GM19468 (cell line): ENCODE results near the gene CLCA1.
"Not testable (repeated sequence)": the region's sequence is repeated elsewhere in the genome, so short reads cannot be mapped to it uniquely, and the experiment has no call there.

Source experiments
- ATAC-seq: cut with Tn5 transposase; IDR thresholded peaks from one replicate; pipeline ENCODE4 v1.9.1; 2021; ENCODE audit warnings: mild to moderate bottlenecking, moderate library complexity, moderate number of reproducible peaks; ENCODE audit not compliant: unreplicated experiment; ENCODE audit errors: extremely low read depth

Gene CLCA1

DNA sequence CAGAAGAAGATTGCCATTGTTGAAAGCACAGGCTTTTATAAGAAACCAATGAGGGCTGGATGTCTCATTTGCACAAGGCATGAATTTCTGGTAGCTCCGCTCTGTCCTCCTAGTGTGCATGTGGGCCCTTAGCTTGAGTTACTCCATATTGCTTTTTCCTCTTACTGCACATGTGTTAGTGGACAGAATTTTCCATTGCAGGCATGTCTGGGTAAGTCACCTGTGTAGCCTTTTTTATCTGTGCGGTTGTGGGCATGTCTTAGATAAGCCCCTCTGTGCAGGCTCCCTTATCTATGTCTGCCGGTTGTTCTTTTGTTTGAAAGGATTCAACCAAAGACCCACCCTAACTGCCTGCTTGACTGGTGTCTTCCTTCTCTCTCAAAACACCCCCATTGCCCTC is 7.2 kb upstream of the CLCA1 start:
- no peak for ATAC-seq

DNA sequence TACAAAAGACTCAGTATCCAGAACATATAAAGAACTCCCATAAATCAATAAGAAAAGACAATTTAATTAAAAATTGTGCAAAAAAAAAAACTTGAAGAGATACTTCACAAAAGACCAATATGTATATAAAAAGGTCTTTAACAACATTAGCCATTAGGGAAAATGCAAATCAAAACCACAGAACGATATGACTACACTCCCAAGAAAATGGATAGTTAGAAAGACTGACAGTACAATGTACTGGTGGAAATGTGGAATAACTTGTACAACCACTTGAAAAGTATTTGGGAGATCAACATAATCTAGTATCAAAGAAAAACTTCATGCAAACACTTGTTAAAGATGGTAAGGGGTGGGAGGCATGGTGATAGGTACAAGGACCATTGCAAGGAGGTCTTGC is 3.9 kb upstream of the CLCA1 start:
- ATAC-seq, result no peak

DNA sequence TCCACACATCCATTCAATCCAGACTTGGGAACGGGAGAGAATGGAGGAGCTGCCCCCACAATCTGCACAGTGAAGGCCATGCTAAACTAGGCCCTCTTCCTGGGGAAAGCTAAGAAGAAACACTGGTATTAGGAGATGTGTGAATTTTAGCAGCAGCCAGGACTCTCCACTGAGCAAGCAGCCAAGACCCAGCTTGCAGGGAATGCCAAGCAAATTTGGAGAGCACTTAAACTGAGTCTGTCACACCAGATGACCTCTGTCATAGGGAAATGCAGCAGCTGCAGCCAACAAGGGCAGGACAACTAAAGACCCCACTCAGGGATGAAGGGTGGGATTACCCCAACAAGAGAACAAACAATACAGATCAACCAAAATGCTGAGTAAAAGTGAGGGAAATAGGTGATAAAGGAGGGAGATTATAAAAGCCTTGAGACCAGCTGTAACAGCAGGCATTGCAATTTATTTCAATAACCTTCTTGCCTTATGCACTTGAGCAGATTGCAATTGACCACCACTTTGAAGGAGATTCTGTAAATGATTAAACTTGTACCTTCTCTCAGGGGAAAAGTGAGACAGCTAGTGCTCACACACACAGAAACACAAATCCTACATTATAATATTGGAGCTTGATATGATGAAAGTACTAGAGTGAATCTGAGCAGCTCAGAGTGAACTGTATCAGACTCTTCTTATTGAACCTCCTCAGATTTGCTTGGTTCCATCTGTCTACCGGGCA is 2.5 kb upstream of the CLCA1 start:
- no peak for ATAC-seq

DNA sequence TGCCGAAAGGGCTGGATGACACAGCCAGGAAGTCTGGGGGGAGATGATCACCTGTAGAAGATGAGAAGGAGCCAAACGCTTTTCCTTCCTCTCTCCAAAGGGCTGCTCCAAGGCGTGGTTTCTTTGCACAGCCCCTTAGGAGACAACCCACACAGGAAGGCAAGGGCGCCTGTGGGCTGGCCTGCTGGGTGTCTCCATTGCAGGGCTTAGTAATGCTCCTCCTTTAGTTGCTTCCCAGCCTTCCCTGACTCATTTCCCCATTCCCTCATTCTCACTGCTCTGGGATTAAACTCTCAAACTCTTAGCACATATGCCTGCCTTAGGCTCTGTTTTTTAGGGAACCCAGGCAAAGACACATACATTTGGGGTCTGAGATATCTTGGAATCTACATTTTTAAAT is 1.7 kb upstream of the CLCA1 start:
- ATAC-seq, result no peak

DNA sequence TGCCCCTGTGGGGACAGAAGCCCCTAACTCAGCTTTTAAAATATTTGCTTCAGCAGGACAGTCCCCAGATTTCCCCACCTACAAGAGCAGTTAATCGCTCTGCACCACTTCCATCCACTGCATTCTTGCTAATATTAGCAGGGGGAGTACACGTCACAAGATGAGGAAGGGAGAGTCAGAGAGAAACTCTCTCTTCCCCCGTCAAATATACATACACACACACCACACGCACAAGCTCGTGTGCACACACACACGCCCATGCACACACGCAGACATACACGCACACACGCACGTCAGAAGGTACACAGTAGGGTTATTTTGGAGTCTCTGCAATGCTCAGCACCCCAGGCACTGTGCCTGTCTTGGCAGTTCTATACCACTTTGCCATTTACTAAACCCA is 2.1 kb downstream of the CLCA1 start:
- ATAC-seq, result no peak

DNA sequence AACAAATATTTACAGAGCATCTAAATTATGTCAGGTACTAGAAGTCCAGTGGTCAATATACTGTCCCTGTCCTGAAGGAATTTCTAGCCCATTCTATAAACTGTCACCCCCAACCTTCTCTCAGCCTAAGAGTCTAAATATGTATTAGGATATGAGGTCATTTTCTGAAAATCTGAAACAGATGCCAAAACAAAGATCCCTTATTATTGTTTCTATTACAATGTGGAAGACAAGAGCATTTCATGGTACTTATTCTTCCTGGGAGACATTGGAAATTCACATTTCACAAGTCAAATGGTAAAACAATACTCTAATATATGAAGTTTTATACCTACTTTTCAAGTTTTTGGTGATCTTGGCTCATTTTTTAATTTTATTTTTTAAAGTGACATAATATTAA is 2.6 kb downstream of the CLCA1 start:
- no peak for ATAC-seq

DNA sequence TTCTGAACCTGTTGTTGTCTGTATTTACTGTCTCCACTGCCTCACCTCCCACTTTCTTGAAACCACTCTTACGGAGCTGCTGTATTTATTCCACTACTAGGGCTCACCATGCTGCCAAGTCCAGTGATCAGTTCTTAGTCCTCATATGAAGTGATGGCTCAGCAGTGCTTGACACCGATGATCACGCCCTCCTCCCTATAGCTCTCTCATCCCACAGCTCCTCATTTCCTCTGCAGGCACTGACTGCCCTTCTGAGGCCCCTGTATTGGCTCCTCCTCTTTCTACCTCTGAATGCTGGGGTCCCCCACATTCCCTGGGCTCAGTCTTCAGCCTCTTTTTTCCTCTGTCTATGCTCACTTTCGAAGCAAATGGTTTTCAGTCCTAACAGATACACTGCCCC is 3.4 kb downstream of the CLCA1 start:
- no peak for ATAC-seq

DNA sequence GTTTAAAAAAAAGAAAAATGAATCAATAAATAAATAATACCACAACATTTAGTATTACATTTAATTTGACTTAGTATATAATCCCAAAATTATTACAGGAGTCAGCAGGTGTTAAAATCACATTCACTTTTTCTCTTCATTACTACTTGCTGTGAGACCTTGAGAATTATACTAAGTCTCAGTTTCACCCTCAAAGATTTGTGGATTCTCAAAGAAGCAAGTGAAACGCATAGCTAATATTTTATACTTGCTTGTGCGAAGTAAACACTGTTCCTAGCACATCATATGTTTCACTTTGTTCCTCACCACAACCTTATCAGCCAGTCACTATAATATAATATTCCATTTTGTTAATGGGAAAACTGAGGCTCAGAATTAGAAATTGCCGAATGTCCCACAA is 4.0 kb downstream of the CLCA1 start:
- no peak for ATAC-seq

DNA sequence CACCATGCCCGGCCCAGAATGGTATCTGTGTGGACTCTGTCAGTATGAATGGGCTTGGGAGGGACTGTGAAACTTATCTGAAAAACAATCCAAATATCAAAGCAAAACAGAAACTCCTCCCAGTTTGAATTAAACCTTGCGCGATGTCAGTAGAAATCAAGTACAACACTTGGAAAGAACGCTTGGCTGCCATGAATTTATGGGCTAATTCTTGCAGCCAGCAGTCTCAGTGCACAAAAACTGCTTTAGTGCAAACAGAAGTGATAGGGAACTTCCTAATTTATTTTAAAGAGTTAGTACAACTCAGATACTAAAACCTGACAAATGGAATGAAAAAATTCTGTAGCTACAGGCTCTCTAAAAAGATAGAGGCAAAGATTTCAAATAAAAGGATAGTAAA is 8.5 kb downstream of the CLCA1 start:
- ATAC-seq, result no peak

DNA sequence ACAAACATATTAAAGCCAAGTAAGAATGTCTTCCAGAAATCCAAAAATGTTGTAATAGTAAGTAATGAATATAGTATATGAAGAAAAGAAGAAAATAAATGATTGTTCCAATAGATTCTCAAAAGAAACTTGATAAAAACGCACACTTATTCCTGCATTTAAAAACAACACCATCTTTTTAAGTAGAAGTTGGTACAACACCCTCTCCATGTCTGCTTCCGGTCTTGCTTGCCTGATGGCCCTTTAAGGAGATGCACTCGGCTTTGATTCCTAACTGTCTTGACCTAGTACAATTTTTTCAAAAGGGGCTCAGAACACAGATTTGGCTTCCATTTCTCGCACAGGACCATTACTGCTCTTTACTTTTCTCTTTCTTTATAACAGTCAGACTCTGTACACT is 9.0 kb downstream of the CLCA1 start:
- no peak for ATAC-seq

DNA sequence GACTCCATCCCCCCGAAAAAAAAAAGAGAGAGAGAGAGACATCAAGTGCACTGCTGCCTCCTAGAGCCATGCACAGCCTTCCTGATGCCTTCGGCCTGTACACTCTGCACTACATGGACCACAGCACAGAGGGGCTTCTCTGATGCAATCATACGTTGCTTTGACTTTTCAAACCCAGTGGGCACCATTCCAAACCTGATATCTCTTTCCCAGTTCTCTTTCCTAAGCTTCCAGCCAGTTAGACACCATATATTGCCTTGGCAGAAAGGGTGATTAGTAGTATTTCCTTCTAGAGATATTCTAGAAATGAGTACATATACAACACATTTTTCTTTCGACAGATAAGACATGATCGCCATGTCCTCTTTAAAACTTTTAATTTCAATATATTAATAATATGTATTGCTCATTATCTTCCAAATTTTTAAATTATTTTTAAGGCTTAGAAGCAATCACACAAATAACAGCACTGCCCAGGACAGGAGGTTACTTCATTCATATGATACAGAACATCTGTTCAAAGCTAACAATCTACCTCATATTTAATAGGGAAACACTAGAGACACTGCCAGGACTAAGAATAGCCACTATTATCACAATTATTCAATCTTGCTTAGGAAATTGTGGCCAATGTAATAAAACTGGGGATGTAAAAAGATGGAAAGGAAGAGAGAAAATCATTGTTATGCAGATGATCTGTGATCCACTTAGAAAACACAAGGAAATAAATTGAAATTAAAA is 9.9 kb downstream of the CLCA1 start:
- ATAC-seq, result no peak

DNA sequence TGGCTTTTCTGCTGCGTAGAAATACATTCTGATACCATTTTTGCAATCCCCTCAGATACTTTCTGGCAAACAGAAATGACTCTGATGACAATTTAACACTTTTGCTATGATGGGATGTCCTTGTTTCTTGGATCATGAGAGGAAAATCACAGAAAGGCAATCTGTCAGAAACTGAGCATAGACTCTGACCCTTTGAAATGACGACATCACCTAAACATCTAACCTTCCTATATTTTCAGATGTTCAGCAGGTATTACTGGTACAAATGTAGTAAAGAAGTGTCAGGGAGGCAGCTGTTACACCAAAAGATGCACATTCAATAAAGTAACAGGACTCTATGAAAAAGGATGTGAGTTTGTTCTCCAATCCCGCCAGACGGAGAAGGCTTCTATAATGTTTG is 13.2 kb downstream of the CLCA1 start:
- ATAC-seq, result no peak

DNA sequence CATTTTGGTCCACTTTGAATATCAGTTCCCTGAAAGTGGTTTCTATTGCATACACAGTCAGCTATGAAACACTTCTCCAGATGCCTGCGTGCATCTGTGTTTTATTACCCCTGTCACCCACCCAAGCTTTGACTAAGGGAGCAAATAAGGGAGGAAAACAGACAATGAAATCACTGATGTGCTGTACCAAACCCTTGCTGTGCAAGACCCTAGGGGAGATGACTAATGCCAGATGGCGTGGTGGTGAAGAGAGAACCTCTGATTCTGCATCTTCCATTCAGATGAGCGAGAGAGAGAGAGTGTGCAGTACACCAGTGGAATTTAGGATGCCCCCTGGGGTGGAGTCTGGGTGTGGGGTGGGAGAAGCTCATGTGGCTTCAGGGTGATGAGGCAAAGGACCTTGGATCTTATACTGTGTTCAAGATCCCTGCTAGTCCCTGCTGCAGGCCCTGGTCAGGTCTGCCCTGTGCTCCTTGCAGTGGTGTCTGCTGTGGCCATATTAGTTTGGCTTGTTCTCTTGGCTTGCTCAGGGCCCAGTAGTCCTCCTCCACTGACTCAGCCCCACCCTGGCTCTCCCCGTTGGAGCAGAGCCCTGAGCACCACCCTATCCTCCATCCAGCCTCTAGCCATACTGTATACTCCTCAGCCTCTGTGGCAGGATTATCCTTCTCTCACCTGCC is 18.5 kb downstream of the CLCA1 start:
- ATAC-seq, result no peak

DNA sequence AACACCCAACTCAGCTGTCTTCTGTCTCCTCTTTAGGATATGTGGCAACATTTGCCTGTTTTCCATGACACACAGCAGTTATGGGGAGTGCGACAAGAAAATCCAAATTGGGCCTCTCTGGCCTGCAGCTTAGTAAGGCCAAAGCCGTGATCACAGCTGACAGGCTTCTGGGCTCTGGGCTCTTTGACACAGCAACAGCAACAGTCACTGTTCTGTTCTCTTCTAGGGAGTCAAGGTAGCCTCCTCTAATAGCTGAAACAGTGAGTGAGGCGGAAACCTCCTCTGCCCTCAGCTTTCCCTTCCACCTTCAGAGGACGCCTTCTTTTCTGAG is 19.0 kb downstream of the CLCA1 start:
- no peak for ATAC-seq

DNA sequence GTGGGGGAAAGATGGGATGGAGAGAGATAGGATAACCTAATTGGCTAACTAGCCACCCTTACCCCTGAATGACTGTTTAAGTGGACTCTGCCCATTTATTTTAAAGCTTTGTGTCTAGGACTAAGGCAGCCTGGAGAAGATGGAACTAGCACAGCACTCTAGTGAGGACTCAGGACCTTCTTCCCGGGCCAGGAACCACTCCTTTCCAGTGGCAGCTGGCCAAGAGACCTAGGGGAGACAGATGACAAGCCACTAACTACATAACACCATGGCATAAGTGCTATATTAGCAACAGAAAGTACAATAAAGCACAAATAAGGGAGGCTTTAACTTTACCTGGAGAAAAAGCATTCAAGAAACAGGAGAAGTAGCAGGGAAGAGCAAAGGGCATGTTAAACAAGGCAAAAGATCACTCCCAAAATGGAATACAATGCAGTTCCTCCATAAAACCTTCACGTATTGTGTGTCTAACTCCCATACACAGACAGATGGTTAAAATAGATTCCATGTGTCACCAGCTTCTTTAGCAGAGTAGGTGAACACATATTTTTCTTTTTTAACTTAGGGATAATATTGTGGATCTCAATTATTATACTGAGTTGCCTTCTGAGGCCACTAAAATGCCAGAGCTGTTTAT is 20.6 kb downstream of the CLCA1 start:
- ATAC-seq, result no peak

DNA sequence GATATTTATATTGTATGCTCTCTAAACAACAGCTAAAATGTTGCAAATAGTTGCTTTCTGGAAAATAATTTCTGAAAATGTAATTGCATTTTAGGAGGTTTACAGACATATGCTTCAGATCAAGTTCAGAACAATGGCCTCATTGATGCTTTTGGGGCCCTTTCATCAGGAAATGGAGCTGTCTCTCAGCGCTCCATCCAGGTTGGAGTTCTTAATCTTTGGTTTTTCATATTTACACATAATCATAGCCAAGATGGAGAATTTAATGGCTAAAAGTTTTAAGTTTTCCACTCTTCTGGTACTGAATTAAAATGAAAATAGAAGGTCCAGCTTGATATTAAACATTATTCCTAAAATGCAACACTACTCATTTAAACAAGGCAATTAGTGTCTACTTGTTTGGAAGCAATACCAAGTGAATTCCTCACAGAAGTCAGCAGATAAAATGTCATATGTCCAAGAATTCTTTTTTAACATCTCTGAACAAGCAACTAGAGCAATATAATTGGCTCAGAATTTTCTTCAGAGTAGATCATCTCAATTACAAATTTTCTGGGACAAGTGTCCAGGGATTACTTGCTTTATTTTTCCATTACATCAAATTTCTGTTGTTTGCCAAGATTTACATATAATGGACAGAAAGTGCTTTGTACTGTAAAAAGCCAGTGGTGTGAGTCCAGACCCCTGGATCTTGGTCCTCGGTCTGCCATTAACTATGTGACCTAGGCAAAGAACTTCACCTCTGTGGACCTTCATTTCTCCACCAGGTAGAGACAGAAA is 22.6 kb downstream of the CLCA1 start:
- no peak for ATAC-seq

DNA sequence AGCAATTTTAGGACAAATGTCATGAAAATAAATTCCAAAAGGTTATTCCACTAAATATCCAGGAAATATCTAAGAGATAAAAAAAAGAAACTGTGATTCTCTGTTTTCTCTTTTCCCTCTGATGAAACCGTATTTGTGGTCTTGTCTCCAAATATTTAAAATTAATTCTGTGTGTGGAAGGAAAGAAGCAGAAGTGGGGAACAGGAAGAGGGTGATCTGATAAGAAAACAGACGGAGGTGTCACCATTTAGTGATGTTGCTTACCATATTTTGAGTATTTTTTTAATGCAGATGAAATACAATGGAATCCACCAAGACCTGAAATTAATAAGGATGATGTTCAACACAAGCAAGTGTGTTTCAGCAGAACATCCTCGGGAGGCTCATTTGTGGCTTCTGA is 29.6 kb downstream of the CLCA1 start:
- ATAC-seq, result no peak

DNA sequence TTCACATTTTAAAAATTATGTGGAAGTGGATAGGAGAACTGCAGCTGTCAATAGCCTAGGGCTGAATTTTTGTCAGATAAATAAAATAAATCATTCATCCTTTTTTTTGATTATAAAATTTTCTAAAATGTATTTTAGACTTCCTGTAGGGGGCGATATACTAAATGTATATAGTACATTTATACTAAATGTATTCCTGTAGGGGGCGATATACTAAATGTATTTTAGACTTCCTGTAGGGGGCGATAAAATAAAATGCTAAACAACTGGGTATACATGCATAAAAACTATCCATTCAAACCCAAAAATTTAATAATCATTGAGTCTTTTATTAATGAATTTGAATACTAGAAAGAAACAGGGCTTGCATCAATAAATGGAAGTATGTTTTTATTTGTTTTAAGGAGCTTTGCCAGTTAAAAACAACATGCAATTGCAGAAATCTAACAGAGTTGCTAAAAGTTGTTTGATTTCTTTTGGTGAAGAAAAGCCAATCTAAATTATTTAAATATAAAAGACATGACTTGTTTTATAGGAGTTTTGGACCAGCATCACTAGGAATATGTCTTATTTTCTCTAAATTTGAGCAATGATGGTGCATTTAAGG is 31.4 kb downstream of the CLCA1 start:
- no peak for ATAC-seq

DNA sequence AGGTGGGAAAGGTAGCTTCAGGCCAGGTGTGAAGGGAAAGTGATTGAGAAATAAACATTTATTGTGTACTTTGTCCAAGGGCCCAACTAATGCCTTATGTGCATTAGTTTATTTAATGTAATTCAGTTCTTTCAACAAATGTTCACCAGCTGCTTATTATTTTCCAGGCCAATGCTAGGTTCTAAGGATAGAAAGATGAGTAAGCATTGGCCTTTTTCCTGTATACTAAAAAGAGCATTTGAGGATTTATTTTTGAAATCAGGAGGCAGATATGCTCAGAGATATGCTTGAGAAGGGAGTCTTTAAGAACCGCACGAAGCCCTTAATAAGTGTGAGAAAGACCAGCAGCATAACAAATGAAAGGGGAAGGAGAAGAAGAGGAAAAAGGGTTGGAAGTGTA is 32.0 kb downstream of the CLCA1 start:
- ATAC-seq, result no peak

DNA sequence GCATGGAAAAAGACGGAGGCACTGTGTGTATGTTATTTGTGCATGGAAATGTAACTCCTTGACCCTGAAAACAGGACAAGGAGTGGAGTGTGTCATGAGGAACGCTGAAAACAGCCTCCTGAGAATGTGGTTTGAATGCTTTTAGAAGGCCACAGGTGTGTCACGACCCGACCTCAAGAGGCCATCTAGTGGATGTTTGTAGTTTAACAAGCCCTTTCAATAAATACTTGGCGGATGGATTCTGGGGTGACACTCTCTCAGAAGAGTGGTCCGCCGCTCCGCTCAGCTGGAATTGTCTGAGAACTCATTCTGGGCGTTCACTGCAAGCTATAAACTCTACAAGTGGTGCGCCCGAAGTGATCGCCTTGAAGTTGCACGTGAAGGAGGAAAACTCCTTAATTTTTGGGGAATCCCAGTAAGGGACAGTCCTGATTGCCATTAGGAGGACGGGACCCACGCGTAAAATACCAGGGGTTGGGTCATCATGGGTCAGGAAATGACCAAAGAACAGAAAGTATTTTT is 33.5 kb downstream of the CLCA1 start:
- not testable (repeated sequence) for ATAC-seq
